KMS-11 (cell line): ENCODE results near the gene ACTL10.

Experiments
- H2AFZ ChIP-seq: fragments of 200-600 bp; sonication (generic); 2 replicates; pipeline ENCODE4 v1.6.1; 2016; ENCODE audit warnings: antibody characterized with exemption, mixed run types, low read depth
- H3K27ac ChIP-seq: fragments of 200-600 bp; sonication (generic); 2 replicates; pipeline ENCODE4 v1.6.1; 2016; ENCODE audit warnings: mild to moderate bottlenecking, mixed run types
- H3K27me3 ChIP-seq: fragments of 200-600 bp; sonication (generic); 2 replicates; pipeline ENCODE4 v1.6.1; 2017; ENCODE audit warnings: mild to moderate bottlenecking, low read depth, mixed run types, moderate library complexity; ENCODE audit not compliant: insufficient read depth
- H3K36me3 ChIP-seq: fragments of 200-600 bp; sonication (generic); 2 replicates; pipeline ENCODE4 v1.6.1; 2017; ENCODE audit warnings: mild to moderate bottlenecking, mixed run types; ENCODE audit not compliant: insufficient read depth
- H3K4me1 ChIP-seq: fragments of 200-600 bp; sonication (generic); 2 replicates; pipeline ENCODE4 v1.6.1; 2016; ENCODE audit warnings: mild to moderate bottlenecking, low read depth, mixed run types; ENCODE audit not compliant: poor library complexity, severe bottlenecking
- H3K4me2 ChIP-seq: fragments of 200-600 bp; sonication (generic); 2 replicates; pipeline ENCODE4 v1.7.0; 2016; ENCODE audit warnings: mild to moderate bottlenecking, mixed run types
- H3K4me3 ChIP-seq: fragments of 200-600 bp; sonication (generic); IDR thresholded peaks from 2 replicates; pipeline ENCODE4 v1.6.1; 2017; ENCODE audit warnings: low read depth, low read length, mixed read lengths; ENCODE audit not compliant: insufficient read depth
- H3K79me2 ChIP-seq: fragments of 200-600 bp; sonication (generic); 2 replicates; pipeline ENCODE4 v1.6.1; 2016; ENCODE audit warnings: low read depth, mixed run types; ENCODE audit not compliant: insufficient read depth
- H3K9ac ChIP-seq: fragments of 200-600 bp; sonication (generic); 2 replicates; pipeline ENCODE4 v1.6.1; 2016; ENCODE audit warnings: mild to moderate bottlenecking, mixed run types
- H4K20me1 ChIP-seq: fragments of 200-600 bp; sonication (generic); 2 replicates; pipeline ENCODE4 v1.6.1; 2016; ENCODE audit warnings: mild to moderate bottlenecking, mixed run types; ENCODE audit not compliant: insufficient read depth
- TF ChIP-seq, protein P1 (sequence below): fragments of 200-600 bp; sonication (generic); conservative IDR thresholded peaks from 2 replicates; pipeline ENCODE4 v1.6.1; 2017; ENCODE audit warnings: low read depth, mild to moderate bottlenecking, antibody characterized with exemption, low read length, moderate library complexity, mixed read lengths

Gene ACTL10

DNA sequence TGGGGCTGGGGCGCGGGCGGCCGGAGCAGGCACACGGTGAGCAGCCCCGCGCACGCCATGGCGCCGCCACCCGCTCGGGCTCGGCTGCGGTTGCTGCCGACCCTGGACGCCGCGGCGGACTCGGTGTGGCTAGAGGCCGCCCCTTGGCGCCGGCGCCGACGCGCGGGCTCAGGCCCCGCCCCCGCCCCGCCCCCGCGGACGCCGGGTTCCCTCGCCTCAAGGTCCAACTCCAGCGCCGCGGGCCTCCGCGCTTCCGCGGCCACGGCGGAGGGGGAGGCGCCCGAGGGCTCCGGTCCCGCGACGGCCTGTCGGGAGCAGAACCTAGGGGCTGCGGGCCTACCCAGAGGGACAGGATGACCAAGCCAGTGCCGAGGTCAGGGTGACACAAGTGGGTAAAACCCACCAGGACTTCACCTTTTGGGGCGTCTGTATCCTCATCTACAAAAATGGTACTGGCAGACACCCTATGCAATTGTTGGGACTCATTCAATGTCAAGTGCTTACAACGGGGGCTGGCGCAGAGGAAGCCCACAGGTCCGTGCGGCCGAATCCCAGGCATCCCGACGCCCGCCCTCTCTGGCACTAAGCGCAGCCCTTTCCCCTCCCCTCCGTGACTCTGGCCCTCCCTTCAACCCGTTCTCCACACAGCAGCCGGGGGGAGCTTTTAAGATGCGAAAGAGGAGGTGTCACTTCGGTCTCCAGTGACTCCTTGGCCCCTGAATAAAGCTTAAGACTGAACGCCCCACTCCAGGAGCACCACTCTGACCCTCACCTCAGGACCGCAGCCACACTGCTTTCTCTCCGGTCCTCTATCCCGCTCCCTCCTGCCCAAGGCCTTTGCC, 7.8 kb downstream of the ACTL10 start, which contains the start of gene NECAB3:
Gene NECAB3, minus strand, starts transcription at position 135 of the 842 bp plus-strand sequence. Its CDS starts 76 bp downstream, at position 59.
- TF ChIP-seq, protein P1, sequence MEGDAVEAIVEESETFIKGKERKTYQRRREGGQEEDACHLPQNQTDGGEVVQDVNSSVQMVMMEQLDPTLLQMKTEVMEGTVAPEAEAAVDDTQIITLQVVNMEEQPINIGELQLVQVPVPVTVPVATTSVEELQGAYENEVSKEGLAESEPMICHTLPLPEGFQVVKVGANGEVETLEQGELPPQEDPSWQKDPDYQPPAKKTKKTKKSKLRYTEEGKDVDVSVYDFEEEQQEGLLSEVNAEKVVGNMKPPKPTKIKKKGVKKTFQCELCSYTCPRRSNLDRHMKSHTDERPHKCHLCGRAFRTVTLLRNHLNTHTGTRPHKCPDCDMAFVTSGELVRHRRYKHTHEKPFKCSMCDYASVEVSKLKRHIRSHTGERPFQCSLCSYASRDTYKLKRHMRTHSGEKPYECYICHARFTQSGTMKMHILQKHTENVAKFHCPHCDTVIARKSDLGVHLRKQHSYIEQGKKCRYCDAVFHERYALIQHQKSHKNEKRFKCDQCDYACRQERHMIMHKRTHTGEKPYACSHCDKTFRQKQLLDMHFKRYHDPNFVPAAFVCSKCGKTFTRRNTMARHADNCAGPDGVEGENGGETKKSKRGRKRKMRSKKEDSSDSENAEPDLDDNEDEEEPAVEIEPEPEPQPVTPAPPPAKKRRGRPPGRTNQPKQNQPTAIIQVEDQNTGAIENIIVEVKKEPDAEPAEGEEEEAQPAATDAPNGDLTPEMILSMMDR: no peak
- Histone ChIP-seq H3K79me2 (peaks cover 31% of the 10 kb centered on the region), H4K20me1 (no peaks in the 10 kb centered on the region), H3K27me3 (no peaks in the 10 kb centered on the region), H3K9ac (peak within 1 kb of the TSS; percentile 84), H3K36me3 (peaks cover 7% of the 10 kb centered on the region), H3K4me1 (peaks cover 54% of the 10 kb centered on the region), H3K4me3 (no peak within 1 kb of the TSS), H3K27ac (peak within 1 kb of the TSS; percentile 62), H2AFZ (peak within 1 kb of the TSS; percentile 27; the same call in 1 of the 2 replicates), H3K4me2 (peak within 1 kb of the TSS; percentile 94)

DNA sequence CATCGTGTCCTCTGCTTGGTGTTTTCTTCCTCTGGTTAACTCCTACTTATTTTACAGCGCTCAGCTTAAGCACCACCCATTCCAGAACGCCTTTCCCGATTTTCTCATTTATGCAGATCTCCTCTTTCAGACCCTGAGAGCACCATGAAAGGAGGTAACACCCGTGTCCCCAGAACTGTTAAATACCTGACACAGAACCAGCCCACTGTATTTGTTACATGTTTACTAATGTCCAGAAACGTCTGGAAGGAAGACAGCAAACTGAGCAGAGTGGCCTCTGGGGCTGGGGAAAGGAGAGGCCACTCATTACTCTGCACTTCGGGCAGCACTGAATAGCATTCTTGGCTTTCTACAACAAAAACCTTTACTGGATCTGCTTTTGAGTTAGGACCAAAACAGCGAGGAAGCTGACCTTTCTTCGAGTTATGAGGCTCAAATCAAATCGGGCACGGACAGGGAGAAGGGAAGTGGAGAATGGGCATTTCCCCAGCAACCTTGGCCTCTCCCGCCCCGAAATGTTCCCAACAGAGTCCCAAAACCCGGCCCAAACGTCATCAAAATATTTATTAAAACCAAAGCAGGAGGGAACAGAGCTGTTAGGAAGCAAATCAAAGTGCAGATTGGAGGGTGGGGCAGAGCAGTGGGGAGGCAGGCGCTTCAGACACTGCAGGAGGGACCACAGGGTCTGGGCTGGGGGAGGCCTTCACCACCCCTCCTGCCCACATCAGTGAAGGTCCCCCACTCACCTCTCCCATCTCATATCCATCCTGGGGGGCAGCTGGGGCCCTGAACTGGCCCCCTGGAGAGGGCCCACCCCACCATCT, 8.6 kb downstream of the ACTL10 start:
- Histone ChIP-seq H3K27me3 (no peaks in the 10 kb centered on the region), H3K36me3 (peaks cover 11% of the 10 kb centered on the region), H3K4me2 (peak overlapping the region; percentile 88), H2AFZ (no peak overlapping the region), H3K4me1 (peaks cover 55% of the 10 kb centered on the region), H3K4me3 (no peak overlapping the region), H3K9ac (no peak overlapping the region), H4K20me1 (no peaks in the 10 kb centered on the region), H3K79me2 (peaks cover 36% of the 10 kb centered on the region), H3K27ac (peak overlapping the region; percentile 20; the same call in 1 of the 2 replicates)
- TF ChIP-seq, protein P1: no peak

DNA sequence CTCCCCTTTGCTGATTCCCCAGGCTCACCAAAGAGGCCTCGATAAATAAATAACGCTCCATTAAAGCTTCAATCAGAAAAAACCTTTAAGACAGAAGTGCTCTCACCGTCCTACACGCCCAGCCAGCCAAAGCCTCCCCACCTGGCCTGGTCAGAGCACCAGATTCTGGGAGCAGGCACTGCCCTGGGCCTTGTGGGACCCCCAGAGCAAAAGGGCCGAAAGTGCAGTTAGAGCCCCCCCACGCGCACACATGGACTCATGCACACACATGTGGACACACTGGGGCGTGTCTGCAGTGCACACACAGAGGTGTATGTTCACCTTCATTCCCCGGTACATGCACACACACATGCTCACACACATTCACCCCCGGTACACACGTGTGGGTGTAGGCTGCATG, 9.4 kb downstream of the ACTL10 start:
- H4K20me1 ChIP-seq: peaks cover under 1% of the 10 kb centered on the region; the same call in 1 of the 2 replicates
- no peak overlapping the region for H3K27ac ChIP-seq
- peaks cover 11% of the 10 kb centered on the region for H3K36me3 ChIP-seq
- no peaks in the 10 kb centered on the region for H3K27me3 ChIP-seq
- H3K4me1 ChIP-seq: peaks cover 56% of the 10 kb centered on the region
- H2AFZ ChIP-seq: no peak overlapping the region
- TF ChIP-seq, protein P1: no peak
- H3K4me2 ChIP-seq: no peak overlapping the region
- H3K79me2 ChIP-seq: peaks cover 41% of the 10 kb centered on the region
- H3K9ac ChIP-seq: no peak overlapping the region
- H3K4me3 ChIP-seq: no peak overlapping the region

DNA sequence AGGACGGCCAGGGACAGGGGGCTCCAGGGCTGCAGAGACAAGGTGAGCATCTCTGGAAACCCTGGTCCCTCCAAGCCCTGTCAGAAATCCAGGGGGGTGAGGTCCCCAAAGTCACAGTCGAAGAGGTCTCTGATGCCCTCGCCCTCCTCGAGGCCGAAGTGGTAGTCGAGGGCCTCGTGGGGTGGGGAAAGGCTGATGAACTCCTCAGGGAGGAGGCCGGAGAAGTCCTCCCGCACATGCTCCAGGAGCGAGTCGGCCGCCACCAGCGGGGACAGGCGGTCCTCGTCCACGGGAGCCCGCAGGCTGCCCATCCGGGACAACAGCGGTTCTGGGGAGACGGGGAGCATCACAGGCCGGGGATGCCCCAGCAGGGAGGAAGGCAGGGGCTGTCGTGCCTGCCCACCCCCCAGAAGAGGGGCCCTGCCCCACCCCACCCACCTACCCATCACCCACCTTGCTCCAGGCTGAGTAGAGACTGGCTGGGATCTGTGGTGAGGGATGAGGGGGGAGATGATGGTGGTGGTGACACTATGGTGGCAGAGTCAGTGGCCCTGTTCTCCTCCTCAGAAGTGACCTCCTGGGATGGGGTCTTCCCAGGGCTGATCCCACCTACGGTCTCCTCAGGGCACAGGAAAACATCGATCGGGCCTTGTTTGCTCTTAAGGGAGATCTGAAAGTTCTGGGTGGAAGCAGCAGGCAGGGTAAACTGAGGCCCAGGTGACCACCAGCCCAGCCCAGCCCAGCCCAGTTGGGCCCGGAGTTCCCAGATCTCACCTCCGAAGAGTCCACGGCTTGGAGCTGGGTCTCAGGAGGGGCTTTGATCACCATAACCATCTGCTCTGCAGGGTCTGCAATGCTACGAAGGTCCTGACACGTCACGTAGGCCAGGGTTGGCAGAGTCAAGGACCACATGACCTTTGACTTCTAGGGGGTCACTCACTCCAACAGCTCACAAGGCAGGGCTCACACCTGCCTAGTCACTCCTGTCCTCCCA, 10.2 kb downstream of the ACTL10 start:
- H3K4me3 ChIP-seq: no peak overlapping the region
- no peak overlapping the region for H3K9ac ChIP-seq
- peaks cover 41% of the 10 kb centered on the region for H3K79me2 ChIP-seq
- no peak overlapping the region for H3K27ac ChIP-seq
- peaks cover 55% of the 10 kb centered on the region for H3K4me1 ChIP-seq
- TF ChIP-seq, protein P1: no peak
- peaks cover 11% of the 10 kb centered on the region for H3K36me3 ChIP-seq
- H3K27me3 ChIP-seq: no peaks in the 10 kb centered on the region
- no peak overlapping the region for H3K4me2 ChIP-seq
- H4K20me1 ChIP-seq: peaks cover 5% of the 10 kb centered on the region; the same call in 1 of the 2 replicates
- no peak overlapping the region for H2AFZ ChIP-seq
